SK-N-SH (cell line): ENCODE data around the gene PDXDC1.

Experiments
- CHD2 ChIP-seq: fragments of 150-350 bp; IDR thresholded peaks from 2 replicates; pipeline ENCODE4 v1.6.1; 2018; ENCODE audit warnings: low read length; ENCODE audit not compliant: partially characterized antibody
- EZH2phosphoT487 ChIP-seq: fragments of 200-600 bp; sonication (generic); IDR thresholded peaks from 2 replicates; pipeline ENCODE4 v1.6.1; 2017; ENCODE audit warnings: low read depth, mixed run types, mild to moderate bottlenecking, antibody characterized with exemption, moderate library complexity, borderline replicate concordance
- FOXM1 ChIP-seq: IDR thresholded peaks from 2 replicates; pipeline ENCODE4 v1.4.0; 2012; ENCODE audit warnings: low read depth, mild to moderate bottlenecking
- GABPA ChIP-seq: IDR thresholded peaks from 2 replicates; pipeline ENCODE4 v1.4.0; 2012; ENCODE audit warnings: low read depth, mild to moderate bottlenecking
- JUND ChIP-seq: IDR thresholded peaks from 2 replicates; pipeline ENCODE4 v1.4.0; 2012
- NFIC ChIP-seq: IDR thresholded peaks from 2 replicates; pipeline ENCODE4 v1.4.0; 2012; ENCODE audit warnings: borderline replicate concordance
- POLR2AphosphoS5 ChIP-seq: IDR thresholded peaks from 2 replicates; pipeline ENCODE4 v1.6.1; 2012; ENCODE audit warnings: low read depth, low read length
- SMC3 ChIP-seq: IDR thresholded peaks from 2 replicates; pipeline ENCODE4 v1.6.1; 2012; ENCODE audit warnings: low read depth, low read length, improper control_type of control experiment
- TAF1 ChIP-seq: IDR thresholded peaks from 2 replicates; pipeline ENCODE4 v1.6.1; 2012; ENCODE audit warnings: low read depth, mild to moderate bottlenecking, low read length, moderate library complexity, borderline replicate concordance
- TF ChIP-seq, protein P1 (sequence below): IDR thresholded peaks from 2 replicates; pipeline ENCODE4 v1.6.1; 2012; ENCODE audit warnings: mild to moderate bottlenecking, low read depth, low read length, moderate library complexity
- TF ChIP-seq, protein P2 (sequence below): fragments of 200-600 bp; sonication (generic); IDR thresholded peaks from 2 replicates; pipeline ENCODE4 v1.6.1; 2017; ENCODE audit warnings: antibody characterized with exemption, mild to moderate bottlenecking, moderate library complexity
- TF ChIP-seq, protein P3 (sequence below): IDR thresholded peaks from 2 replicates; pipeline ENCODE4 v1.4.0; 2012; ENCODE audit warnings: low read depth
- TF ChIP-seq, protein P4 (sequence below): IDR thresholded peaks from 2 replicates; pipeline ENCODE4 v1.4.0; 2012; ENCODE audit warnings: low read depth, borderline replicate concordance

DNA sequence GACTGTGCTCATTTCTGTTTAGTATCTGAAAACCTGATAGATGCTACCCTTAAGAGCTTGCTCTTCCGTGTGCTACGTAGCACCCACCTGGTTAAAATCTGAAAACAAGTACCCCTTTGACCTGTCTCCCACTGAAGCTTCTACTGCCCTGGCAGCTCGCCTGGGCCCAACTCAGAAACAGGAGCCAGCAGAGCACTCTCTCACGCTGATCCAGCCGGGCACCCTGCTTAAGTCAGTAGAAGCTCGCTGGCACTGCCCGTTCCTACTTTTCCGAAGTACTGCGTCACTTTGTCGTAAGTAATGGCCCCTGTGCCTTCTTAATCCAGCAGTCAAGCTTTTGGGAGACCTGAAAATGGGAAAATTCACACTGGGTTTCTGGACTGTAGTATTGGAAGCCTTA, 62.2 kb downstream of the PDXDC1 start:
- no peak for TF ChIP-seq POLR2AphosphoS5
- TF ChIP-seq, protein P1, sequence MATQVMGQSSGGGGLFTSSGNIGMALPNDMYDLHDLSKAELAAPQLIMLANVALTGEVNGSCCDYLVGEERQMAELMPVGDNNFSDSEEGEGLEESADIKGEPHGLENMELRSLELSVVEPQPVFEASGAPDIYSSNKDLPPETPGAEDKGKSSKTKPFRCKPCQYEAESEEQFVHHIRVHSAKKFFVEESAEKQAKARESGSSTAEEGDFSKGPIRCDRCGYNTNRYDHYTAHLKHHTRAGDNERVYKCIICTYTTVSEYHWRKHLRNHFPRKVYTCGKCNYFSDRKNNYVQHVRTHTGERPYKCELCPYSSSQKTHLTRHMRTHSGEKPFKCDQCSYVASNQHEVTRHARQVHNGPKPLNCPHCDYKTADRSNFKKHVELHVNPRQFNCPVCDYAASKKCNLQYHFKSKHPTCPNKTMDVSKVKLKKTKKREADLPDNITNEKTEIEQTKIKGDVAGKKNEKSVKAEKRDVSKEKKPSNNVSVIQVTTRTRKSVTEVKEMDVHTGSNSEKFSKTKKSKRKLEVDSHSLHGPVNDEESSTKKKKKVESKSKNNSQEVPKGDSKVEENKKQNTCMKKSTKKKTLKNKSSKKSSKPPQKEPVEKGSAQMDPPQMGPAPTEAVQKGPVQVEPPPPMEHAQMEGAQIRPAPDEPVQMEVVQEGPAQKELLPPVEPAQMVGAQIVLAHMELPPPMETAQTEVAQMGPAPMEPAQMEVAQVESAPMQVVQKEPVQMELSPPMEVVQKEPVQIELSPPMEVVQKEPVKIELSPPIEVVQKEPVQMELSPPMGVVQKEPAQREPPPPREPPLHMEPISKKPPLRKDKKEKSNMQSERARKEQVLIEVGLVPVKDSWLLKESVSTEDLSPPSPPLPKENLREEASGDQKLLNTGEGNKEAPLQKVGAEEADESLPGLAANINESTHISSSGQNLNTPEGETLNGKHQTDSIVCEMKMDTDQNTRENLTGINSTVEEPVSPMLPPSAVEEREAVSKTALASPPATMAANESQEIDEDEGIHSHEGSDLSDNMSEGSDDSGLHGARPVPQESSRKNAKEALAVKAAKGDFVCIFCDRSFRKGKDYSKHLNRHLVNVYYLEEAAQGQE: no peak
- TF ChIP-seq, protein P2, sequence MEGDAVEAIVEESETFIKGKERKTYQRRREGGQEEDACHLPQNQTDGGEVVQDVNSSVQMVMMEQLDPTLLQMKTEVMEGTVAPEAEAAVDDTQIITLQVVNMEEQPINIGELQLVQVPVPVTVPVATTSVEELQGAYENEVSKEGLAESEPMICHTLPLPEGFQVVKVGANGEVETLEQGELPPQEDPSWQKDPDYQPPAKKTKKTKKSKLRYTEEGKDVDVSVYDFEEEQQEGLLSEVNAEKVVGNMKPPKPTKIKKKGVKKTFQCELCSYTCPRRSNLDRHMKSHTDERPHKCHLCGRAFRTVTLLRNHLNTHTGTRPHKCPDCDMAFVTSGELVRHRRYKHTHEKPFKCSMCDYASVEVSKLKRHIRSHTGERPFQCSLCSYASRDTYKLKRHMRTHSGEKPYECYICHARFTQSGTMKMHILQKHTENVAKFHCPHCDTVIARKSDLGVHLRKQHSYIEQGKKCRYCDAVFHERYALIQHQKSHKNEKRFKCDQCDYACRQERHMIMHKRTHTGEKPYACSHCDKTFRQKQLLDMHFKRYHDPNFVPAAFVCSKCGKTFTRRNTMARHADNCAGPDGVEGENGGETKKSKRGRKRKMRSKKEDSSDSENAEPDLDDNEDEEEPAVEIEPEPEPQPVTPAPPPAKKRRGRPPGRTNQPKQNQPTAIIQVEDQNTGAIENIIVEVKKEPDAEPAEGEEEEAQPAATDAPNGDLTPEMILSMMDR: no peak
- no peak for TF ChIP-seq GABPA
- no peak for TF ChIP-seq FOXM1
- no peak for TF ChIP-seq SMC3
- TF ChIP-seq, protein P3, sequence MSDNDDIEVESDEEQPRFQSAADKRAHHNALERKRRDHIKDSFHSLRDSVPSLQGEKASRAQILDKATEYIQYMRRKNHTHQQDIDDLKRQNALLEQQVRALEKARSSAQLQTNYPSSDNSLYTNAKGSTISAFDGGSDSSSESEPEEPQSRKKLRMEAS: no peak
- TF ChIP-seq EZH2phosphoT487: no peak
- no peak for TF ChIP-seq TAF1
- TF ChIP-seq CHD2: no peak
- no peak for TF ChIP-seq JUND
- TF ChIP-seq NFIC: no peak
- TF ChIP-seq, protein P4, sequence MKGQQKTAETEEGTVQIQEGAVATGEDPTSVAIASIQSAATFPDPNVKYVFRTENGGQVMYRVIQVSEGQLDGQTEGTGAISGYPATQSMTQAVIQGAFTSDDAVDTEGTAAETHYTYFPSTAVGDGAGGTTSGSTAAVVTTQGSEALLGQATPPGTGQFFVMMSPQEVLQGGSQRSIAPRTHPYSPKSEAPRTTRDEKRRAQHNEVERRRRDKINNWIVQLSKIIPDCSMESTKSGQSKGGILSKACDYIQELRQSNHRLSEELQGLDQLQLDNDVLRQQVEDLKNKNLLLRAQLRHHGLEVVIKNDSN: no peak
